GM23248 (cell line): ENCODE data around the gene DNAH9. TPM values are rescaled to one million over a fixed set of nuclear protein-coding genes. Genes with fewer than 3 reads are reported as not detected.

ENCODE experiments used
- DNase-seq: peaks from one replicate; pipeline ENCODE4 v3.0.0-alpha.2; 2015
- H2AFZ ChIP-seq: fragments of 200-600 bp; sonication (generic); 2 replicates; pipeline ENCODE4 v1.6.1; 2016; ENCODE audit warnings: antibody characterized with exemption
- H3F3A ChIP-seq: fragments of 200-600 bp; sonication (generic); 2 replicates; pipeline ENCODE4 v1.6.1; 2016; ENCODE audit warnings: mild to moderate bottlenecking, antibody characterized with exemption, mixed run types; ENCODE audit not compliant: insufficient read depth
- H3K27ac ChIP-seq: fragments of 200-600 bp; sonication (generic); 2 replicates; pipeline ENCODE4 v1.5.1; 2016; ENCODE audit warnings: mild to moderate bottlenecking
- H3K27me3 ChIP-seq: fragments of 200-600 bp; sonication (generic); replicated peaks from 2 replicates; pipeline ENCODE4 v1.6.1; 2016; ENCODE audit warnings: mild to moderate bottlenecking; ENCODE audit not compliant: insufficient read depth
- H3K36me3 ChIP-seq: fragments of 200-600 bp; sonication (generic); 2 replicates; pipeline ENCODE4 v1.6.1; 2016; ENCODE audit warnings: low read depth, mild to moderate bottlenecking
- H3K4me1 ChIP-seq: fragments of 200-600 bp; sonication (generic); 2 replicates; pipeline ENCODE4 v1.6.1; 2016; ENCODE audit warnings: mild to moderate bottlenecking; ENCODE audit not compliant: insufficient read depth
- H3K4me2 ChIP-seq: fragments of 200-600 bp; sonication (generic); one replicate; pipeline ENCODE4 v1.6.1; 2016; ENCODE audit warnings: mild to moderate bottlenecking; ENCODE audit not compliant: unreplicated experiment
- H3K4me3 ChIP-seq: fragments of 200-600 bp; sonication (generic); 2 replicates; pipeline ENCODE4 v1.5.1; 2016; ENCODE audit warnings: mild to moderate bottlenecking
- H3K79me2 ChIP-seq: fragments of 200-600 bp; sonication (generic); 2 replicates; pipeline ENCODE4 v1.6.1; 2016; ENCODE audit warnings: mild to moderate bottlenecking; ENCODE audit not compliant: insufficient read depth
- H3K9ac ChIP-seq: fragments of 200-600 bp; sonication (generic); 2 replicates; pipeline ENCODE4 v1.6.1; 2016; ENCODE audit warnings: mild to moderate bottlenecking
- H3K9me2 ChIP-seq: fragments of 200-600 bp; sonication (generic); 2 replicates; pipeline ENCODE4 v1.6.1; 2016; ENCODE audit warnings: mixed run types, mild to moderate bottlenecking, moderate library complexity; ENCODE audit not compliant: insufficient read depth
- H3K9me3 ChIP-seq: fragments of 200-600 bp; sonication (generic); one replicate; pipeline ENCODE4 v1.6.1; 2017; ENCODE audit warnings: low read depth
- H4K20me1 ChIP-seq: fragments of 200-600 bp; sonication (generic); 2 replicates; pipeline ENCODE4 v1.6.0; 2016; ENCODE audit not compliant: insufficient read depth
- EZH2 ChIP-seq: fragments of 200-600 bp; sonication (generic); IDR thresholded peaks from 2 replicates; pipeline ENCODE4 v1.6.1; 2018; ENCODE audit warnings: antibody characterized with exemption, mild to moderate bottlenecking; ENCODE audit not compliant: insufficient read depth, poor library complexity, severe bottlenecking
- EZH2phosphoT487 ChIP-seq: fragments of 200-600 bp; sonication (generic); IDR thresholded peaks from 2 replicates; pipeline ENCODE4 v1.6.1; 2018; ENCODE audit warnings: antibody characterized with exemption, moderate library complexity, mild to moderate bottlenecking, low read depth; ENCODE audit not compliant: insufficient read depth
- WGBS, 2 experiments: methylation state at CpG; one replicate each; pipeline ENCODE4 v1.1.6; 2015 to 2017; ENCODE audit warnings: low lambda C conversion rate in 2 of 2, low coverage in 1 of 2; ENCODE audit errors: missing lambda C conversion rate in 2 of 2; 5-methylcytosine and 5-hydroxymethylcytosine counted together
- in situ Hi-C: fragments of 300-500 bp; cut with MboI; formaldehyde crosslinking; loops from 2 replicates; pipeline ENCODE4 v1.15.0; 2020
- polyA plus RNA-seq: library from polyadenylated mRNA; unstranded; fragments of >200 nt; fragmentation: Nextera tagmentation; extraction: Ambion mirVana; gene quantifications from 2 replicates; pipeline ENCODE4 v1.2.1, GENCODE V29; 2016
- total RNA-seq: library from RNA; depleted of rRNA; stranded (reverse); fragments of >200 nt; shearing (Covaris generic); gene quantifications from 2 replicates; pipeline ENCODE4 v1.2.3, GENCODE V29; 2014

Gene DNAH9
- total and polyA plus RNA-seq, 2 experiments from 2014 or later, result not detected

- no peak overlapping the region for H2AFZ ChIP-seq
- DNase-seq, result no peak
- no peak overlapping the region for H3K4me2 ChIP-seq
- no peaks in the 10 kb centered on the region for H3K36me3 ChIP-seq
- in situ Hi-C loops, result no loop called here
- TF ChIP-seq EZH2, result no peak
- TF ChIP-seq EZH2phosphoT487, result no peak
- no peak overlapping the region for H3K27ac ChIP-seq
- no peaks in the 10 kb centered on the region for H4K20me1 ChIP-seq
- 16 to 17% methylated on average over 6 of the region's 6 CpGs for WGBS, 2 experiments
- H3K79me2 ChIP-seq, result no peaks in the 10 kb centered on the region
- H3K4me1 ChIP-seq, result no peaks in the 10 kb centered on the region
- H3K27me3 ChIP-seq, result no peaks in the 10 kb centered on the region
- no peaks in the 10 kb centered on the region for H3K9me2 ChIP-seq
- H3K4me3 ChIP-seq, result no peak overlapping the region
- H3F3A ChIP-seq, result no peaks in the 10 kb centered on the region
- no peaks in the 10 kb centered on the region for H3K9me3 ChIP-seq
- H3K9ac ChIP-seq, result no peak overlapping the region
These were observed 12.8 kb downstream of the DNAH9 start for GRCh38 chr17:11610999-11611566.

DNA sequence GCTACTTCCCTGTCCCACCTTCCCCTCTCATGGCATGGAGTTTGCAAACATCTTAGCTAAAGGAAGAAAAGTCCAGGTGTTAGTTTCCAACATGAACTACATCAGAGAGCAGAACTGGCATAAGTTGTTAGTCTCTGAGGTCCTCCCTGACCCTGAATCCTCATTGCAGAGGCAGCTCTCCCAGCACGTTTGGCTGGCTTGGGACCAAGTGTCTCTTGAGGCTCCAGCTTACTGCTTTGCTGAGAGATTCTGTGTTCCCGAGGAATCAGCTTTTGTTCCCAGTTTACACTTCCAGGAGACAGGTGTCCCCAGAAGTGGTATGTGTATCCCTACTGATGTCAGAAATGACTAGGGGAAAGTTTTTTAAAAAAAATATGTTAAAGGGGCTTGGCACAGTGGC lies 14.7 kb downstream of the DNAH9 start:
- Histone ChIP-seq H3K27ac (no peak overlapping the region), H3K79me2 (no peaks in the 10 kb centered on the region), H3K36me3 (no peaks in the 10 kb centered on the region), H3K9me2 (no peaks in the 10 kb centered on the region), H2AFZ (no peak overlapping the region), H3F3A (no peaks in the 10 kb centered on the region), H3K27me3 (no peaks in the 10 kb centered on the region), H3K9ac (no peak overlapping the region), H3K4me1 (no peaks in the 10 kb centered on the region), H3K9me3 (no peaks in the 10 kb centered on the region), H3K4me3 (no peak overlapping the region), H3K4me2 (no peak overlapping the region), H4K20me1 (no peaks in the 10 kb centered on the region)
- no peak for TF ChIP-seq EZH2
- no peak for TF ChIP-seq EZH2phosphoT487
- in situ Hi-C loops, result no loop called here
- WGBS, 2 experiments, result 2 to 10% methylated on average over 2 of the region's 2 CpGs
- no peak for DNase-seq

GRCh38 chr17:11618861-11619566 lies 20.7 kb downstream of the DNAH9 start:
- no peaks in the 10 kb centered on the region for H3K4me1 ChIP-seq
- in situ Hi-C loops, result no loop called here
- DNase-seq, result no peak
- no peaks in the 10 kb centered on the region for H3K27me3 ChIP-seq
- TF ChIP-seq EZH2 (no peak), EZH2phosphoT487 (no peak)
- H3K4me2 ChIP-seq, result no peak overlapping the region
- H3K79me2 ChIP-seq, result no peaks in the 10 kb centered on the region
- H3F3A ChIP-seq, result no peaks in the 10 kb centered on the region
- 29 to 34% methylated on average over 8 of the region's 8 CpGs for WGBS, 2 experiments
- no peak overlapping the region for H3K9ac ChIP-seq
- H3K27ac ChIP-seq, result no peak overlapping the region
- H2AFZ ChIP-seq, result no peak overlapping the region
- H3K9me2 ChIP-seq, result no peaks in the 10 kb centered on the region
- H3K4me3 ChIP-seq, result no peak overlapping the region
- H3K36me3 ChIP-seq, result no peaks in the 10 kb centered on the region
- H3K9me3 ChIP-seq, result no peaks in the 10 kb centered on the region
- H4K20me1 ChIP-seq, result no peaks in the 10 kb centered on the region

GRCh38 chr17:11622492-11622891 lies 24.2 kb downstream of the DNAH9 start:
- H3K27ac ChIP-seq, result no peak overlapping the region
- H3F3A ChIP-seq, result no peaks in the 10 kb centered on the region
- no peak for DNase-seq
- H3K4me2 ChIP-seq, result no peak overlapping the region
- H3K79me2 ChIP-seq, result no peaks in the 10 kb centered on the region
- no peak overlapping the region for H3K9ac ChIP-seq
- H3K9me2 ChIP-seq, result no peaks in the 10 kb centered on the region
- no peaks in the 10 kb centered on the region for H3K9me3 ChIP-seq
- no peak overlapping the region for H2AFZ ChIP-seq
- in situ Hi-C loops, result no loop called here
- H3K27me3 ChIP-seq, result no peaks in the 10 kb centered on the region
- no peaks in the 10 kb centered on the region for H4K20me1 ChIP-seq
- TF ChIP-seq EZH2phosphoT487, result no peak
- no peak for TF ChIP-seq EZH2
- 31 to 43% methylated on average over 5 of the region's 5 CpGs for WGBS, 2 experiments
- no peaks in the 10 kb centered on the region for H3K4me1 ChIP-seq
- no peaks in the 10 kb centered on the region for H3K36me3 ChIP-seq
- H3K4me3 ChIP-seq, result no peak overlapping the region
